ENCODE data around the gene IGSF21.

IGSF21 gene

DNA sequence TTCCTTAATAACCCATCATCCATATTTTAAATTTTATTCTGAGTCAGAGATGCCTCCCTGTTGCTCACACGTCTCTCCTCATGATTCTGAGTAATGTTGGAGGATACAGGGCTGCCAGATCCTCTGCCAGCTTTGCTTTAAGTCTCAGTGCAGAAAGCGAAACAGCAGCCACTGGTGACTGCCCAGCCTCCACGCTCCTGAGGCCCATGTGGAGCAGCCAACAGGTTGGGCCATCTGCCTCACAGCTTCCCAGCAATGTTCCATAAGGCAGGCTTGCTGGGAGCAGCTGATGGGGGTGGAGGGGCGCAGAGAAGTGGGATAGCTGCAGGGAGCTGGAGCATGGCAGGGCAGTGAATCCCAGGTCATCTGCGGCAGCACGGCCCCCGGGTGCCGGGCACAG is 104.2 kb downstream of the IGSF21 start:
- Histone ChIP-seq H3K4me3 (ENCODE audit: low read depth, low read length) (peak overlapping the region; percentile 18), H3K9me3 (ENCODE audit: insufficient read depth, low read depth, low read length) (no peaks in the 10 kb centered on the region), H2BK120ac (ENCODE audit: insufficient read depth, low read length, poor library complexity) (no peak overlapping the region), H3K14ac (ENCODE audit: low read length) (no peak overlapping the region), H3K4ac (ENCODE audit: low read depth, low read length) (no peak overlapping the region), H2AK5ac (ENCODE audit: low read length) (no peak overlapping the region), H2BK5ac (ENCODE audit: low read depth, low read length, poor library complexity) (no peak overlapping the region), H3K27me3 (ENCODE audit: insufficient read depth, low read length) (no peaks in the 10 kb centered on the region), H2BK12ac (ENCODE audit: low read length) (no peak overlapping the region), H3K27ac (ENCODE audit: low read depth, low read length) (no peak overlapping the region), H3K9ac (ENCODE audit: low read length) (no peak overlapping the region), H3K23ac (ENCODE audit: low read length) (no peak overlapping the region), H4K12ac (ENCODE audit: low read depth, low read length) (no peak overlapping the region), H3K18ac (ENCODE audit: low read length) (no peak overlapping the region), H3K36me3 (ENCODE audit: control insufficient read depth in 1 of 2, insufficient read depth in 2 of 2, low read length in 2 of 2) (no peaks in the 10 kb centered on the region), H2AFZ (ENCODE audit: insufficient read depth, low read length, poor library complexity) (no peak overlapping the region), H4K91ac (ENCODE audit: low read depth, low read length) (no peak overlapping the region), H3K4me2 (ENCODE audit: low read length) (no peak overlapping the region), H3K4me1 (ENCODE audit: control insufficient read depth in 1 of 2, insufficient read depth in 2 of 2, low read length in 2 of 2) (no peaks in the 10 kb centered on the region), H4K8ac (ENCODE audit: low read depth, low read length) (no peak overlapping the region), H3K79me2 (ENCODE audit: control insufficient read depth, insufficient read depth, low read length, poor library complexity) (no peaks in the 10 kb centered on the region), H3K79me1 (ENCODE audit: low read length) (no peaks in the 10 kb centered on the region)
- no CpG with 5 or more reads among the region's 8 CpGs for WGBS (ENCODE audit: extremely low coverage, insufficient coverage, insufficient read length)
- DNase-seq: no peak

DNA sequence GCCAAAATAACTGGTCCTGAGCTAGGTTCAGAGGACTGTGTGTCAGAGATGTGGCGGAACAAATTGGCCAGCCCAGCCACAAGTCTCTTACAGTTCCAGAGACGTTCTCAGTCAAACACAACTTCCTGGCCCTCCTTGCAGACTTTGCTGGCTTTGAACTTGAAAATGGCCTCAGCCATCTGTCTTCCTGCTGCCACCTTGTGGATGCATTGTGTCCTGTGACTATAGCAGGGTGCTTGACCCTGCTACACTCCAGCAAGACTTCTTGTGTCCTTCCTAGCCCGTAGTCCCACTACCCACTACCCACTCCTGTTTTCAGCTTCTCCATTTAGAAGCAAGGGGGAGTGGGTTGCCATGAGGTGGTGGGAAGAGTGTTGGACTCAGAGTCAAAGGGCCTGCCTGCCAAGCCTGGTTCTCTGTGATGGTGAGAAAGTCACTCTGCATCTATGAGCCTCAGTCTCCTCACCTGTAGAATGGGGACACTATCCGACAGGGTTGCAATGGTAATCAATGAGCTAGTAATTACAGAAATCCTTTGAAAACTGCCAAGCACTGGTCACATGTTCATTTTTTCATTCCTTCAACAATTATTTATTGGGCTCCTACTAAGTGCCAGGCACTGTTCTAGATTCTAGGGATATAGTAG is 109.9 kb downstream of the IGSF21 start:
- H2BK120ac ChIP-seq (ENCODE audit: insufficient read depth, low read length, poor library complexity): no peak overlapping the region
- no peak overlapping the region for H2BK12ac ChIP-seq (ENCODE audit: low read length)
- no peak overlapping the region for H4K12ac ChIP-seq (ENCODE audit: low read depth, low read length)
- no peak overlapping the region for H3K14ac ChIP-seq (ENCODE audit: low read length)
- no peak overlapping the region for H3K18ac ChIP-seq (ENCODE audit: low read length)
- H3K23ac ChIP-seq (ENCODE audit: low read length): no peak overlapping the region
- H3K79me1 ChIP-seq (ENCODE audit: low read length): no peaks in the 10 kb centered on the region
- H3K4me2 ChIP-seq (ENCODE audit: low read length): no peak overlapping the region
- peak overlapping the region; percentile 63 for H3K9ac ChIP-seq (ENCODE audit: low read length)
- no peaks in the 10 kb centered on the region for H3K36me3 ChIP-seq (ENCODE audit: control insufficient read depth in 1 of 2, insufficient read depth in 2 of 2, low read length in 2 of 2)
- no peak overlapping the region for H2BK5ac ChIP-seq (ENCODE audit: low read depth, low read length, poor library complexity)
- H3K79me2 ChIP-seq (ENCODE audit: control insufficient read depth, insufficient read depth, low read length, poor library complexity): no peaks in the 10 kb centered on the region
- H2AK5ac ChIP-seq (ENCODE audit: low read length): no peak overlapping the region
- no peak overlapping the region for H4K91ac ChIP-seq (ENCODE audit: low read depth, low read length)
- no peak overlapping the region for H3K4me3 ChIP-seq (ENCODE audit: low read depth, low read length)
- H2AFZ ChIP-seq (ENCODE audit: insufficient read depth, low read length, poor library complexity): no peak overlapping the region
- no peak overlapping the region for H3K4ac ChIP-seq (ENCODE audit: low read depth, low read length)
- peak; percentile 11 to 43 for DNase-seq
- peaks cover 1% of the 10 kb centered on the region for H3K9me3 ChIP-seq (ENCODE audit: insufficient read depth, low read depth, low read length)
- no peaks in the 10 kb centered on the region for H3K27me3 ChIP-seq (ENCODE audit: insufficient read depth, low read length)
- no peak overlapping the region for H4K8ac ChIP-seq (ENCODE audit: low read depth, low read length)
- no CpG with 5 or more reads among the region's 4 CpGs for WGBS (ENCODE audit: extremely low coverage, insufficient coverage, insufficient read length)
- no peaks in the 10 kb centered on the region for H3K4me1 ChIP-seq (ENCODE audit: control insufficient read depth in 1 of 2, insufficient read depth in 2 of 2, low read length in 2 of 2)
- no peak overlapping the region for H3K27ac ChIP-seq (ENCODE audit: low read depth, low read length)

GRCh38 chr1:18229625-18230024 is 122.0 kb downstream of the IGSF21 start:
- H2BK120ac ChIP-seq (ENCODE audit: insufficient read depth, low read length, poor library complexity): no peak overlapping the region
- H3K14ac ChIP-seq (ENCODE audit: low read length): no peak overlapping the region
- H3K9ac ChIP-seq (ENCODE audit: low read length): no peak overlapping the region
- no peak overlapping the region for H3K4ac ChIP-seq (ENCODE audit: low read depth, low read length)
- no CpG with 5 or more reads among the region's 1 CpG for WGBS (ENCODE audit: extremely low coverage, insufficient coverage, insufficient read length)
- no peak overlapping the region for H4K12ac ChIP-seq (ENCODE audit: low read depth, low read length)
- no peaks in the 10 kb centered on the region for H3K27me3 ChIP-seq (ENCODE audit: insufficient read depth, low read length)
- H4K8ac ChIP-seq (ENCODE audit: low read depth, low read length): no peak overlapping the region
- H3K18ac ChIP-seq (ENCODE audit: low read length): no peak overlapping the region
- H4K91ac ChIP-seq (ENCODE audit: low read depth, low read length): no peak overlapping the region
- no peak overlapping the region for H3K4me3 ChIP-seq (ENCODE audit: low read depth, low read length)
- H2AK5ac ChIP-seq (ENCODE audit: low read length): no peak overlapping the region
- no peak overlapping the region for H2BK5ac ChIP-seq (ENCODE audit: low read depth, low read length, poor library complexity)
- no peak overlapping the region for H3K27ac ChIP-seq (ENCODE audit: low read depth, low read length)
- no peaks in the 10 kb centered on the region for H3K79me1 ChIP-seq (ENCODE audit: low read length)
- no peak overlapping the region for H2AFZ ChIP-seq (ENCODE audit: insufficient read depth, low read length, poor library complexity)
- no peak overlapping the region for H3K4me2 ChIP-seq (ENCODE audit: low read length)
- no peaks in the 10 kb centered on the region for H3K4me1 ChIP-seq (ENCODE audit: control insufficient read depth in 1 of 2, insufficient read depth in 2 of 2, low read length in 2 of 2)
- H3K23ac ChIP-seq (ENCODE audit: low read length): no peak overlapping the region
- no peak overlapping the region for H2BK12ac ChIP-seq (ENCODE audit: low read length)
- no peaks in the 10 kb centered on the region for H3K36me3 ChIP-seq (ENCODE audit: control insufficient read depth in 1 of 2, insufficient read depth in 2 of 2, low read length in 2 of 2)
- DNase-seq: no peak
- H3K79me2 ChIP-seq (ENCODE audit: control insufficient read depth, insufficient read depth, low read length, poor library complexity): no peaks in the 10 kb centered on the region
- H3K9me3 ChIP-seq (ENCODE audit: insufficient read depth, low read depth, low read length): no peaks in the 10 kb centered on the region

DNA sequence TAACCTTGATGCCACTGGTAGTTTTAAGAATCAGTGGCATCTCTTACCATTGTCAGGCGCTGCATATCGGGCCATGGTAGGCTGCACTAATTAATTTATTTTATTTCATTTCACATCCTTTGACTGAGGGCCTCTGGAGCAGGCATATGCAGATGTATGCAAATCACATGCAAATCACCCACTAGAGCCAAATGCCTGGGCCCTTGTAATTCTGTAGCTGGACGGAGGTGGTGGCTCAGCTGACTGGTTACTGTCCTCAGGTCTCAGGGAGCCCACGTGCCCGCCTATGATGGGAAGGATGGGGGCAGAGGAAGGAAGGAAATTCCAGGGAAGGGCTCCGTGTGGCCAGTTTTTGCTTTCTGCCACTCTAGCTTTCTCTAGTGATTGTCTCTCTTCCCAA is 122.7 kb downstream of the IGSF21 start:
- Histone ChIP-seq H3K4ac (ENCODE audit: low read depth, low read length) (no peak overlapping the region), H3K9ac (ENCODE audit: low read length) (no peak overlapping the region), H2BK5ac (ENCODE audit: low read depth, low read length, poor library complexity) (no peak overlapping the region), H3K27ac (ENCODE audit: low read depth, low read length) (no peak overlapping the region), H3K79me2 (ENCODE audit: control insufficient read depth, insufficient read depth, low read length, poor library complexity) (no peaks in the 10 kb centered on the region), H3K36me3 (ENCODE audit: control insufficient read depth in 1 of 2, insufficient read depth in 2 of 2, low read length in 2 of 2) (no peaks in the 10 kb centered on the region), H3K23ac (ENCODE audit: low read length) (no peak overlapping the region), H2BK12ac (ENCODE audit: low read length) (no peak overlapping the region), H3K4me1 (ENCODE audit: control insufficient read depth in 1 of 2, insufficient read depth in 2 of 2, low read length in 2 of 2) (no peaks in the 10 kb centered on the region), H2AFZ (ENCODE audit: insufficient read depth, low read length, poor library complexity) (no peak overlapping the region), H3K9me3 (ENCODE audit: insufficient read depth, low read depth, low read length) (no peaks in the 10 kb centered on the region), H3K18ac (ENCODE audit: low read length) (no peak overlapping the region), H4K91ac (ENCODE audit: low read depth, low read length) (no peak overlapping the region), H3K4me2 (ENCODE audit: low read length) (no peak overlapping the region), H2BK120ac (ENCODE audit: insufficient read depth, low read length, poor library complexity) (no peak overlapping the region), H2AK5ac (ENCODE audit: low read length) (no peak overlapping the region), H4K12ac (ENCODE audit: low read depth, low read length) (no peak overlapping the region), H3K4me3 (ENCODE audit: low read depth, low read length) (no peak overlapping the region), H4K8ac (ENCODE audit: low read depth, low read length) (no peak overlapping the region), H3K79me1 (ENCODE audit: low read length) (no peaks in the 10 kb centered on the region), H3K14ac (ENCODE audit: low read length) (no peak overlapping the region), H3K27me3 (ENCODE audit: insufficient read depth, low read length) (no peaks in the 10 kb centered on the region)
- WGBS (ENCODE audit: extremely low coverage, insufficient coverage, insufficient read length): no CpG with 5 or more reads among the region's 6 CpGs
- DNase-seq: no peak

Measured in trophoblast cell (in vitro differentiated cells and primary cell).